K562 treated with DMSO at 1 percent for 4 hours (cell line): ENCODE results near the gene PSMD3. TPM values are rescaled to one million over a fixed set of nuclear protein-coding genes. Genes with fewer than 3 reads are reported as not detected.

Experiments
- total RNA-seq: library from RNA; unstranded; fragments of 300-600 nt; gene quantifications from 2 replicates; pipeline ENCODE4 v1.2.3, GENCODE V29; 2022; ENCODE audit not compliant: insufficient read depth

PSMD3 gene
- 214 and 226 TPM in 2 replicates for total RNA-seq

DNA sequence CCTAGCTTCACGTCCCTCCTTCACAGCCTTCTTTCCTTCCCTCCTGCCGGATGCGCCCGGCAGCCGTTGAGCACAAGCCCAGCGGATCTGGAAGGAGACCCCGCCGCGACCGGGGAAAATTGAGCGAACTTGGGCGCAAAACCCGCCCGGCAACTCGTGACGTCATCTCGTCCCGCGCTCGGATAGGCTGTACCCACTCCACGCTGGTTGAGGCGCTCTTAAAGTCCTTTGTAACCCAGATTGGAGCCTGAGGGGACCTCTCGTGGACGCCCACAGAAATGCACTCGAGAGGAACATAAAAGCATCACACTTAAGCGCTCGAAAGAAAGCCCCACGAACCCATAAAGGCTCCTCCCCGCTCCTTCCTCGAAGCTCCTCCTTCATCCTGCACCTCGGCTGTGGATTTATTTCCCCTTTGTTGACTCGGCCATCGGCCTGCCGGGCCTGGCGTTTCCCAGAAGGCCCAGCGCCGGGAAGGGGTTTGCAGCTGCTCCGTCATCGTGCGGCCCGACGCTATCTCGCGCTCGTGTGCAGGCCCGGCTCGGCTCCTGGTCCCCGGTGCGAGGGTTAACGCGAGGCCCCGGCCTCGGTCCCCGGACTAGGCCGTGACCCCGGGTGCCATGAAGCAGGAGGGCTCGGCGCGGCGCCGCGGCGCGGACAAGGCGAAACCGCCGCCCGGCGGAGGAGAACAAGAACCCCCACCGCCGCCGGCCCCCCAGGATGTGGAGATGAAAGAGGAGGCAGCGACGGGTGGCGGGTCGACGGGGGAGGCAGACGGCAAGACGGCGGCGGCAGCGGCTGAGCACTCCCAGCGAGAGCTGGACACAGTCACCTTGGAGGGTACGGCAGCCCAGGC, at the start of gene PSMD3:
Gene PSMD3 (plus strand): TSS at position 457 of the 856 bp plus-strand sequence. CDS start 164 bp downstream, at position 621.

GRCh38 chr17:39962642-39963220, 17.9 kb upstream of the PSMD3 start, which contains the start of gene GSDMA:
TSS of gene GSDMA (plus strand) at chr17:39963004. CDS start at chr17:39965688, 2,684 bp downstream.

DNA sequence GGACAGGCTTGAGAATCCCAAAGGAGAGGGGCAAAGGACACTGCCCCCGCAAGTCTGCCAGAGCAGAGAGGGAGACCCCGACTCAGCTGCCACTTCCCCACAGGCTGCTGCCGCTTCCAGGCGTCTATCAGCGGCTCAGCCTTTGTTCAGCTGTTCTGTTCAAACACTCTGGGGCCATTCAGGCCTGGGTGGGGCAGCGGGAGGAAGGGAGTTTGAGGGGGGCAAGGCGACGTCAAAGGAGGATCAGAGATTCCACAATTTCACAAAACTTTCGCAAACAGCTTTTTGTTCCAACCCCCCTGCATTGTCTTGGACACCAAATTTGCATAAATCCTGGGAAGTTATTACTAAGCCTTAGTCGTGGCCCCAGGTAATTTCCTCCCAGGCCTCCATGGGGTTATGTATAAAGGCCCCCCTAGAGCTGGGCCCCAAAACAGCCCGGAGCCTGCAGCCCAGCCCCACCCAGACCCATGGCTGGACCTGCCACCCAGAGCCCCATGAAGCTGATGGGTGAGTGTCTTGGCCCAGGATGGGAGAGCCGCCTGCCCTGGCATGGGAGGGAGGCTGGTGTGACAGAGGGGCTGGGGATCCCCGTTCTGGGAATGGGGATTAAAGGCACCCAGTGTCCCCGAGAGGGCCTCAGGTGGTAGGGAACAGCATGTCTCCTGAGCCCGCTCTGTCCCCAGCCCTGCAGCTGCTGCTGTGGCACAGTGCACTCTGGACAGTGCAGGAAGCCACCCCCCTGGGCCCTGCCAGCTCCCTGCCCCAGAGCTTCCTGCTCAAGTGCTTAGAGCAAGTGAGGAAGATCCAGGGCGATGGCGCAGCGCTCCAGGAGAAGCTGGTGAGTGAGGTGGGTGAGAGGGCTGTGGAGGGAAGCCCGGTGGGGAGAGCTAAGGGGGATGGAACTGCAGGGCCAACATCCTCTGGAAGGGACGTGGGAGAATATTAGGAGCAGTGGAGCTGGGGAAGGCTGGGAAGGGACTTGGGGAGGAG, 34.7 kb downstream of the PSMD3 start, which contains the start of gene CSF3:
Gene CSF3 (plus strand): TSS at position 436 of the 993 bp plus-strand sequence. CDS start 35 bp downstream, at position 471.

Other genes with a start within 250 kb of the PSMD3 start
- gene GRB7, start 242.9 kb upstream of the PSMD3 start, total RNA-seq, result 3.2 and 5.1 TPM in 2 replicates
- 0.47 TPM in 1 of 2 replicates, not detected in the other for gene IKZF3, start 116.5 kb upstream of the PSMD3 start, total RNA-seq
- not detected in 2 replicates for gene ZPBP2, start 112.6 kb upstream of the PSMD3 start, total RNA-seq
- gene GSDMB, start 62.2 kb upstream of the PSMD3 start, total RNA-seq, result 5.5 and 7.0 TPM in 2 replicates
- 19.0 and 22.0 TPM in 2 replicates for gene ORMDL3, start 53.2 kb upstream of the PSMD3 start, total RNA-seq
- not detected in 2 replicates for gene LRRC3C, start 53.1 kb upstream of the PSMD3 start, total RNA-seq
- gene GSDMA, start 17.8 kb upstream of the PSMD3 start, total RNA-seq, result not detected in 2 replicates
- not detected in 2 replicates for gene CSF3, start 34.6 kb downstream of the PSMD3 start, total RNA-seq
- 82.2 and 90.7 TPM in 2 replicates for gene MED24, start 73.6 kb downstream of the PSMD3 start, total RNA-seq
- 16.1 and 20.2 TPM in 2 replicates for gene THRA, start 82.2 kb downstream of the PSMD3 start, total RNA-seq
- gene NR1D1, start 119.8 kb downstream of the PSMD3 start, total RNA-seq, result 4.1 and 4.9 TPM in 2 replicates
- 20.2 and 36.0 TPM in 2 replicates for gene MSL1, start 141.2 kb downstream of the PSMD3 start, total RNA-seq
- gene CASC3, start 159.7 kb downstream of the PSMD3 start, total RNA-seq, result 35.4 and 39.8 TPM in 2 replicates
- gene RAPGEFL1, start 196.7 kb downstream of the PSMD3 start, total RNA-seq, result 1.7 and 2.8 TPM in 2 replicates
- 10.8 and 14.4 TPM in 2 replicates for gene WIPF2, start 238.5 kb downstream of the PSMD3 start, total RNA-seq